ENCODE measurements around the gene SCN4A. TPM values are rescaled to one million over a fixed set of nuclear protein-coding genes. Genes with fewer than 3 reads are reported as not detected.
"Not testable (repeated sequence)": the region's sequence is repeated elsewhere in the genome, so short reads cannot be mapped to it uniquely, and the experiment has no call there.

Gene SCN4A
- total RNA-seq, 2 experiments from 2014 or later, result 0.14 to 0.31 TPM

DNA sequence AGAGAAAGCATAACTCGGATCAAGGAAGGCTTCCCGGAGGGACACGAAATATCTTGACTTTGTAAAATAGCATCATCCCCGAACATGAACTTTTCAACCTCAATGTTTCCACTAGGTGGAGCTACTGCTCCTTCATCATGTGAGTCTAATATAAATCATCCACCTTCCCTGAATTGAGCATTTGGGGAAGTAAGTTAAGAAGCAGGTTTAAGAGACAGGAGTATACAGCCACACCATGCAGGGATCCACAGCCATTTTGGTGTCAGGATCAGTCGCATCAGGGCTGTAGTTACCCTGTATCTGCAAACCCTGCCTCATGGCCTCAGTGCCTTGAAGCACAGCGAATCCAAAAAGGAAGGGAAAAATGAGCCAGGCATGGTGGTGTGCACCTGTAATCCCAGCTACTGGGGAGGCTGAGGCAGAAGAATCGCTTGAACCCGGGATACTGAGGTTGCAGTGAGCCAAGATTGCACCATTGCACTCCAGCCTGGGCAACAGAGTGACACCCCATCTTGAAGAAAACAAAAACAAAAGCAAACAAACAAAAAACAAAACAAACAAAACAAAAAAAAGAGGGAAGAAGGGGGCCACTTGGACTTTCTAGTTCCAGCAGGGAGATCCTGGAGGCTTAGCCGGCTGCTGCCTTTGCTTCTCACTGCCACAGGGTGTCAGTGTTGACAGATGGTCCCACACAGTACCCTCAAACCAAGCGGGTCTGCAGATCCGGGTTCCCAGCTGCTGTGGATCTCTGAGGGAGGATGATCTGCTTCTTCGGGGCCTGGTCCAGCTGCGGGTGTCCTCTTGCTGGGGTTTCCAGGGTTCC is 83.5 kb downstream of the SCN4A start:
- not testable (repeated sequence) for DNase-seq, H3K36me3 Mint-ChIP-seq, H3K4me3 Mint-ChIP-seq, H3K4me1 Mint-ChIP-seq, H3K27ac Mint-ChIP-seq, H3K9me3 Mint-ChIP-seq, H3K27me3 Mint-ChIP-seq

Other genes with a start within 250 kb of the SCN4A start
- gene STRADA, start 231.1 kb downstream of the SCN4A start, total RNA-seq, result 10 to 100 TPM; 39.1 to 40.9 TPM
- gene CCDC47, start 199.3 kb downstream of the SCN4A start, total RNA-seq, result 10 to 100 TPM; 91.6 to 93.5 TPM
- 100 to 1,000 TPM; 105 to 107 TPM for gene DDX42, start 198.7 kb downstream of the SCN4A start, total RNA-seq
- 100 to 1,000 TPM; 178 to 187 TPM for gene PSMC5, start 145.5 kb downstream of the SCN4A start, total RNA-seq
- 10 to 100 TPM; 91.2 to 91.5 TPM for gene FTSJ3, start 145.3 kb downstream of the SCN4A start, total RNA-seq
- gene SMARCD2, start 130.2 kb downstream of the SCN4A start, total RNA-seq, result 10 to 100 TPM; 91.6 to 93.5 TPM
- not detected for gene CSH2, start 99.2 kb downstream of the SCN4A start, total RNA-seq
- not detected for gene GH2, start 91.0 kb downstream of the SCN4A start, total RNA-seq
- gene CSH1, start 76.3 kb downstream of the SCN4A start, total RNA-seq, result not detected
- not detected for gene CSHL1, start 61.7 kb downstream of the SCN4A start, total RNA-seq
- gene GH1, start 54.1 kb downstream of the SCN4A start, total RNA-seq, result not detected
- gene CD79B, start 40.6 kb downstream of the SCN4A start, total RNA-seq, result 10 to 100 TPM; 28.8 to 30.5 TPM
- gene PRR29, start 25.4 kb upstream of the SCN4A start, total RNA-seq, result under 1 TPM; 0.36 to 0.93 TPM
- gene ICAM2, start 47.7 kb upstream of the SCN4A start, total RNA-seq, result 10 to 100 TPM; 52.9 to 54.5 TPM
- gene ERN1, start 157.2 kb upstream of the SCN4A start, total RNA-seq, result 1 to 10 TPM; 7.6 to 9.0 TPM

Measured in activated naive CD8-positive, alpha-beta T cell treated with anti-CD3 and anti-CD28 coated beads for 36 hours (primary cell).